Activated CD8-positive, alpha-beta T cell treated with anti-CD3 and anti-CD28 coated beads for 36 hours (primary cell): ENCODE data around the gene SEPHS1. TPM values are rescaled to one million over a fixed set of nuclear protein-coding genes. Genes with fewer than 3 reads are reported as not detected.

Experiments
- ATAC-seq: fragments of 200-7000 bp; cut with Tn5 transposase; one replicate; pipeline ENCODE4 v1.10.0; 2021; ENCODE audit warnings: mild to moderate bottlenecking, moderate library complexity
- CTCF ChIA-PET: fragments of 350-600 bp; sonication (Branson Sonifier 250); formaldehyde crosslinking; loops from one replicate; lab custom pipeline; 2021; ENCODE audit warnings: antibody characterized with exemption; lab: Charles Lee
- POLR2A ChIA-PET: fragments of 350-600 bp; sonication (Branson Sonifier 250); formaldehyde crosslinking; loops from one replicate; lab custom pipeline; 2021; ENCODE audit warnings: antibody characterized with exemption; lab: Charles Lee
- DNase-seq: peaks from one replicate; pipeline ENCODE4 v3.0.0-alpha.2; 2020
- H3K27ac Mint-ChIP-seq: one replicate; pipeline ENCODE4 v1.8.0; 2021; ENCODE audit warnings: mild to moderate bottlenecking, mixed read lengths
- H3K27me3 Mint-ChIP-seq: one replicate; pipeline ENCODE4 v1.8.0; 2021; ENCODE audit warnings: mixed read lengths
- H3K36me3 Mint-ChIP-seq: one replicate; pipeline ENCODE4 v1.8.0; 2021; ENCODE audit warnings: low read depth, mixed read lengths
- H3K4me1 Mint-ChIP-seq: one replicate; pipeline ENCODE4 v1.8.0; 2021; ENCODE audit warnings: low read depth, mixed read lengths
- H3K4me3 Mint-ChIP-seq: one replicate; pipeline ENCODE4 v1.8.0; 2021; ENCODE audit warnings: mild to moderate bottlenecking, moderate library complexity, mixed read lengths
- H3K9me3 Mint-ChIP-seq: one replicate; pipeline ENCODE4 v1.8.0; 2021; ENCODE audit warnings: mixed read lengths
- CTCF ChIP-seq: fragments of 200-600 bp; IDR thresholded peaks from one replicate; pipeline ENCODE4 v1.8.0; 2022; ENCODE audit warnings: antibody characterized with exemption, mild to moderate bottlenecking
- intact Hi-C: fragments of 100-400 bp; cut with micrococcal nuclease; formaldehyde crosslinking; loops from one replicate; pipeline ENCODE4 v1.10.0; 2022
- total RNA-seq, 2 experiments: library from RNA; stranded (reverse); gene quantifications; one replicate each; pipeline ENCODE4 v1.2.3, GENCODE V29; 2021

SEPHS1 gene
- total RNA-seq, 2 experiments from 2014 or later: 61.6 to 66.5 TPM

GRCh38 chr10:13393640-13394039 is 45.5 kb upstream of the SEPHS1 start:
- POLR2A ChIA-PET: no interaction called here

GRCh38 chr10:13392701-13393100 is 44.6 kb upstream of the SEPHS1 start:
- ChIA-PET POLR2A (no interaction called here), CTCF (interaction anchor here (2.1 kb wide), 1 partner anchor 21 kb away, joined by 4 read pairs; no protein-coding TSS in a partner anchor)

More at GRCh38 chr10:13393640-13394039, 45.5 kb upstream of the SEPHS1 start:
- peaks cover 12% of the 10 kb centered on the region for H3K27me3 Mint-ChIP-seq
- intact Hi-C loops: no loop called here
- DNase-seq: no peak
- no peaks in the 10 kb centered on the region for H3K9me3 Mint-ChIP-seq
- no peak for ATAC-seq
- no peak overlapping the region for H3K4me3 Mint-ChIP-seq
- no peak for TF ChIP-seq CTCF
- H3K27ac Mint-ChIP-seq: no peak overlapping the region
- CTCF ChIA-PET: interaction anchor here (0.6 to 2.1 kb wide), 3 partner anchors 8 to 263 kb away, joined by 3 to 5 read pairs (median 4); no protein-coding TSS in a partner anchor
- no peaks in the 10 kb centered on the region for H3K36me3 Mint-ChIP-seq
- no peaks in the 10 kb centered on the region for H3K4me1 Mint-ChIP-seq

GRCh38 chr10:13390604-13391522 is 42.8 kb upstream of the SEPHS1 start:
- H3K4me3 Mint-ChIP-seq: no peak overlapping the region

More at GRCh38 chr10:13392701-13393100, 44.6 kb upstream of the SEPHS1 start:
- DNase-seq: no peak
- Mint-ChIP-seq H3K27me3 (peaks cover 12% of the 10 kb centered on the region), H3K27ac (no peak overlapping the region), H3K4me1 (no peaks in the 10 kb centered on the region), H3K36me3 (no peaks in the 10 kb centered on the region), H3K9me3 (no peaks in the 10 kb centered on the region), H3K4me3 (no peak overlapping the region)
- no peak for ATAC-seq
- no peak for TF ChIP-seq CTCF
- intact Hi-C loops: no loop called here

GRCh38 chr10:13388478-13389230 is 40.6 kb upstream of the SEPHS1 start:
- CTCF ChIA-PET: interaction anchor here (0.8 to 1.5 kb wide), 3 partner anchors 17 to 52 kb away, joined by 3 to 13 read pairs (median 5); no protein-coding TSS in a partner anchor
- H3K9me3 Mint-ChIP-seq: no peaks in the 10 kb centered on the region
- POLR2A ChIA-PET: no interaction called here
- DNase-seq: no peak
- H3K36me3 Mint-ChIP-seq: no peaks in the 10 kb centered on the region
- ATAC-seq: no peak
- no peak overlapping the region for H3K27ac Mint-ChIP-seq
- H3K4me1 Mint-ChIP-seq: no peaks in the 10 kb centered on the region
- peaks cover 12% of the 10 kb centered on the region for H3K27me3 Mint-ChIP-seq
- TF ChIP-seq CTCF: no peak
- intact Hi-C loops: no loop called here
- no peak overlapping the region for H3K4me3 Mint-ChIP-seq

More at GRCh38 chr10:13390604-13391522, 42.8 kb upstream of the SEPHS1 start:
- Mint-ChIP-seq H3K27ac (no peak overlapping the region), H3K4me1 (no peaks in the 10 kb centered on the region), H3K27me3 (peaks cover 10% of the 10 kb centered on the region), H3K9me3 (no peaks in the 10 kb centered on the region), H3K36me3 (no peaks in the 10 kb centered on the region)
- TF ChIP-seq CTCF: no peak
- ATAC-seq (no peak), DNase-seq (no peak)
- CTCF ChIA-PET: interaction anchor here (1.0 kb wide), 1 partner anchor 13 kb away, joined by 3 read pairs; no protein-coding TSS in a partner anchor
- POLR2A ChIA-PET: interaction anchor here (1.2 kb wide), 1 partner anchor 11 kb away, joined by 3 read pairs; no protein-coding TSS in a partner anchor
- intact Hi-C loops: no loop called here
